ENCODE data around the gene NAV2. TPM values are rescaled to one million over a fixed set of nuclear protein-coding genes. Genes with fewer than 3 reads are reported as not detected.

Gene NAV2
- total and polyA plus RNA-seq, 2 donors from 2014 or later = 5.9 to 37.7 TPM

GRCh38 chr11:20011307-20011951 lies 298.8 kb downstream of the NAV2 start:
- H3K9ac ChIP-seq (ENCODE audit: low read length in 3 of 3) = no peak overlapping the region
- intact Hi-C loops (cut with DNase I) = no loop called here
- no peak overlapping the region for H3K4me3 ChIP-seq (ENCODE audit: low read length in 3 of 3)
- H3K4me1 ChIP-seq (ENCODE audit: control insufficient read depth in 2 of 3, insufficient read depth in 2 of 3, low read depth in 1 of 3, low read length in 3 of 3) = peaks cover 2 to 11% (median 10%) of the 10 kb centered on the region in 3 donors
- no peaks in the 10 kb centered on the region for H3K27me3 ChIP-seq (ENCODE audit: control insufficient read depth, insufficient read depth, low read length)
- H3K9me3 ChIP-seq (ENCODE audit: control insufficient read depth in 2 of 3, insufficient read depth in 1 of 3, low read length in 3 of 3) = no peaks in the 10 kb centered on the region
- no peak for TF ChIP-seq CTCF (IDR thresholded peaks at IDR 0.05; ENCODE audit: borderline replicate concordance, extremely low read depth, insufficient read depth)
- DNase-seq (no peak), FAIRE-seq (no peak)
- H3K27ac ChIP-seq (ENCODE audit: low read depth in 2 of 2, low read length in 2 of 2) = no peak overlapping the region
- no peaks in the 10 kb centered on the region for H3K36me3 ChIP-seq (ENCODE audit: control insufficient read depth in 2 of 3, insufficient read depth in 3 of 3, low read length in 3 of 3)

- Histone ChIP-seq H3K27me3 (ENCODE audit: control insufficient read depth, insufficient read depth, low read length) (no peaks in the 10 kb centered on the region), H3K9ac (ENCODE audit: low read length in 3 of 3) (no peak overlapping the region), H3K27ac (ENCODE audit: low read depth in 2 of 2, low read length in 2 of 2) (peak overlapping the region; percentile 46 to 71), H3K4me3 (ENCODE audit: low read length in 3 of 3) (no peak overlapping the region), H3K4me1 (ENCODE audit: control insufficient read depth in 2 of 3, insufficient read depth in 2 of 3, low read depth in 1 of 3, low read length in 3 of 3) (peaks cover 2 to 11% (median 7%) of the 10 kb centered on the region in 3 donors), H3K36me3 (ENCODE audit: control insufficient read depth in 2 of 3, insufficient read depth in 3 of 3, low read length in 3 of 3) (no peaks in the 10 kb centered on the region), H3K9me3 (ENCODE audit: control insufficient read depth in 2 of 3, insufficient read depth in 1 of 3, low read length in 3 of 3) (no peaks in the 10 kb centered on the region)
- DNase-seq = peak in 3 of 5 donors; percentile 61 to 84 (median 64)
- TF ChIP-seq CTCF (IDR thresholded peaks at IDR 0.05; ENCODE audit: borderline replicate concordance, extremely low read depth, insufficient read depth) = no peak
- peak; percentile 95 for FAIRE-seq
- intact Hi-C loops (cut with DNase I) = no loop called here
These were observed 300.9 kb downstream of the NAV2 start for GRCh38 chr11:20013346-20014066.

GRCh38 chr11:20014067-20014402 lies 301.4 kb downstream of the NAV2 start:
- FAIRE-seq (no peak), DNase-seq (no peak)
- H3K27me3 ChIP-seq (ENCODE audit: control insufficient read depth, insufficient read depth, low read length) = no peaks in the 10 kb centered on the region
- H3K27ac ChIP-seq (ENCODE audit: low read depth in 2 of 2, low read length in 2 of 2) = peak overlapping the region; percentile 46 to 71
- H3K4me1 ChIP-seq (ENCODE audit: control insufficient read depth in 2 of 3, insufficient read depth in 2 of 3, low read depth in 1 of 3, low read length in 3 of 3) = peaks cover 2 to 11% (median 7%) of the 10 kb centered on the region in 3 donors
- H3K9ac ChIP-seq (ENCODE audit: low read length in 3 of 3) = no peak overlapping the region
- no peak for TF ChIP-seq CTCF (IDR thresholded peaks at IDR 0.05; ENCODE audit: borderline replicate concordance, extremely low read depth, insufficient read depth)
- H3K9me3 ChIP-seq (ENCODE audit: control insufficient read depth in 2 of 3, insufficient read depth in 1 of 3, low read length in 3 of 3) = no peaks in the 10 kb centered on the region
- no peak overlapping the region for H3K4me3 ChIP-seq (ENCODE audit: low read length in 3 of 3)
- H3K36me3 ChIP-seq (ENCODE audit: control insufficient read depth in 2 of 3, insufficient read depth in 3 of 3, low read length in 3 of 3) = no peaks in the 10 kb centered on the region
- intact Hi-C loops (cut with DNase I) = no loop called here

Data from kidney (tissue), 14 donors.